Erythroblast (primary cell): ENCODE results near the gene SCN10A.

Experiments used
- GATA1 ChIP-seq: IDR thresholded peaks from 2 replicates; pipeline ENCODE4 v1.6.1; 2011; ENCODE audit warnings: low read depth, mild to moderate bottlenecking, control low read depth, low read length, moderate library complexity
- POLR2A ChIP-seq: IDR thresholded peaks from 2 replicates; pipeline ENCODE4 v1.6.1; 2011; ENCODE audit warnings: mild to moderate bottlenecking, low read length

- TF ChIP-seq POLR2A = no peak
- no peak for TF ChIP-seq GATA1
These were observed 102.9 kb downstream of the SCN10A start for GRCh38 chr3:38713121-38713520.
